WTC11 (cell line): ENCODE data around the gene CORIN. TPM values are rescaled to one million over a fixed set of nuclear protein-coding genes. Genes with fewer than 3 reads are reported as not detected.

ENCODE experiments used
- ATAC-seq: fragments of 200-7000 bp; cut with Tn5 transposase; 2 replicates; pipeline ENCODE4 v1.10.0; 2021; ENCODE audit warnings: mild to moderate bottlenecking, moderate library complexity
- CTCF ChIA-PET: fragments of 300-600 bp; sonication (Branson Sonifier 250); formaldehyde crosslinking; loops from one replicate; lab custom pipeline; 2021; ENCODE audit warnings: antibody characterized with exemption; lab: Charles Lee
- POLR2A ChIA-PET: fragments of 350-600 bp; sonication (Branson Sonifier 250); formaldehyde crosslinking; loops from one replicate; lab custom pipeline; 2021; ENCODE audit warnings: antibody characterized with exemption; lab: Charles Lee
- DNase-seq: peaks from one replicate; pipeline ENCODE4 v3.0.0; 2021; ENCODE audit warnings: low spot score
- H3K27ac Mint-ChIP-seq: 2 replicates; pipeline ENCODE4 v1.8.0; 2021; ENCODE audit warnings: mixed read lengths
- H3K27me3 Mint-ChIP-seq: 2 replicates; pipeline ENCODE4 v1.8.0; 2021; ENCODE audit warnings: low read depth, mild to moderate bottlenecking, moderate library complexity, mixed read lengths
- H3K36me3 Mint-ChIP-seq: 2 replicates; pipeline ENCODE4 v1.8.0; 2021; ENCODE audit warnings: mixed read lengths
- H3K4me1 Mint-ChIP-seq: 2 replicates; pipeline ENCODE4 v1.8.0; 2022; ENCODE audit warnings: mixed read lengths
- H3K4me3 Mint-ChIP-seq: 2 replicates; pipeline ENCODE4 v1.8.0; 2021; ENCODE audit warnings: mild to moderate bottlenecking, moderate library complexity, mixed read lengths
- H3K9me3 Mint-ChIP-seq: 2 replicates; pipeline ENCODE4 v1.8.0; 2021; ENCODE audit warnings: mixed read lengths
- AR ChIP-seq: fragments of 250-450 bp; sonication (Bioruptor Pico); IDR thresholded peaks from 2 replicates; pipeline ENCODE4 v1.9.0; 2021; ENCODE audit warnings: mild to moderate bottlenecking
- CTCF ChIP-seq: fragments of 200-600 bp; IDR thresholded peaks from 2 replicates; pipeline ENCODE4 v1.8.0; 2022; ENCODE audit warnings: antibody characterized with exemption
- FOXJ3 ChIP-seq: sonication (generic); formaldehyde crosslinking; IDR thresholded peaks from 2 replicates; pipeline ENCODE4 v1.9.0; 2021; ENCODE audit warnings: missing genetic modification reagents, mild to moderate bottlenecking, borderline replicate concordance
- FOXK1 ChIP-seq: sonication (generic); formaldehyde crosslinking; IDR thresholded peaks from 2 replicates; pipeline ENCODE4 v1.8.0; 2022; ENCODE audit warnings: mild to moderate bottlenecking, moderate library complexity, missing genetic modification reagents
- FOXP1 ChIP-seq: sonication (generic); formaldehyde crosslinking; IDR thresholded peaks from 2 replicates; pipeline ENCODE4 v1.8.0; 2022; ENCODE audit warnings: missing genetic modification reagents, mild to moderate bottlenecking, moderate library complexity, borderline replicate concordance
- GTF2I ChIP-seq: fragments of 250-450 bp; sonication (Bioruptor Pico); conservative IDR thresholded peaks from 2 replicates; pipeline ENCODE4 v1.4.0; 2021; ENCODE audit warnings: mild to moderate bottlenecking
- JAZF1 ChIP-seq: fragments of 250-450 bp; sonication (Bioruptor Pico); IDR thresholded peaks from 2 replicates; pipeline ENCODE4 v1.9.0; 2021; ENCODE audit warnings: moderate library complexity, mild to moderate bottlenecking, inconsistent platforms
- NR3C1 ChIP-seq: sonication (generic); formaldehyde crosslinking; conservative IDR thresholded peaks from 2 replicates; pipeline ENCODE4 v1.8.1; 2023; ENCODE audit warnings: low read depth, mild to moderate bottlenecking, missing genetic modification reagents
- RELA ChIP-seq: sonication (generic); formaldehyde crosslinking; IDR thresholded peaks from 2 replicates; pipeline ENCODE4 v1.8.1; 2022; ENCODE audit warnings: missing genetic modification reagents, mild to moderate bottlenecking, borderline replicate concordance
- SP1 ChIP-seq: sonication (generic); formaldehyde crosslinking; conservative IDR thresholded peaks from 2 replicates; pipeline ENCODE4 v1.8.1; 2022; ENCODE audit warnings: missing genetic modification reagents
- STAT6 ChIP-seq: sonication (generic); formaldehyde crosslinking; conservative IDR thresholded peaks from 2 replicates; pipeline ENCODE4 v1.8.1; 2023; ENCODE audit warnings: mild to moderate bottlenecking, low read depth, missing genetic modification reagents, moderate library complexity
- TEAD4 ChIP-seq: sonication (generic); formaldehyde crosslinking; IDR thresholded peaks from 2 replicates; pipeline ENCODE4 v1.8.0; 2022; ENCODE audit warnings: mild to moderate bottlenecking, missing genetic modification reagents
- ZNF512 ChIP-seq: sonication (generic); formaldehyde crosslinking; IDR thresholded peaks from 2 replicates; pipeline ENCODE4 v1.8.1; 2022; ENCODE audit warnings: missing genetic modification reagents, borderline replicate concordance
- total RNA-seq: library from RNA; stranded (reverse); gene quantifications from 3 replicates; pipeline ENCODE4 v1.2.3, GENCODE V29; 2021
- TF ChIP-seq, protein P1 (sequence below): sonication (generic); formaldehyde crosslinking; IDR thresholded peaks from 2 replicates; pipeline ENCODE4 v1.8.1; 2023; ENCODE audit warnings: mild to moderate bottlenecking, missing genetic modification reagents
- TF ChIP-seq, protein P2 (sequence below): sonication (generic); formaldehyde crosslinking; IDR thresholded peaks from 2 replicates; pipeline ENCODE4 v1.8.1; 2023; ENCODE audit warnings: mild to moderate bottlenecking, missing genetic modification reagents
- TF ChIP-seq, protein P3 (sequence below): sonication (generic); formaldehyde crosslinking; IDR thresholded peaks from 2 replicates; pipeline ENCODE4 v1.8.1; 2022; ENCODE audit warnings: low read depth, mild to moderate bottlenecking, moderate library complexity, missing genetic modification reagents, borderline replicate concordance

The CORIN gene
- total RNA-seq, 1 experiment from 2014 or later = 0.33 TPM

DNA sequence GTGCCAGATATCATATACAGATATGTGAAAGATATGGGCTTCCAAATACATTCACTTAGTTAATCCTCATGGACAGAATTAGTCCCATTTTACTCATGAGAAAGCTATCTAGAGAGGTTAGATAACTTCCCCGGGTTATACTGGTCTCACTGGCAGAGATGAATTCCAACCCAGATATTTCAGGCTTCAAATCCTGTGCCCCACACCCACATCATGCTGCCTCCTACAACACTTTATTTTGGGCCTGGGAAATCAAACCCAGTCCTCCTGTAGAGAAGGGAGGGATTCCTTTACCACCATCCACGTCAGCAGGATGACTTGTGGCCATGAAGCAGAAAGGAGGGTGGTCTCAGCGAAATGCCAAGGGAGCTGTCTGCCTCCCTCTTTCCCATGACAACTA, 239.0 kb downstream of the CORIN start:
- no peaks in the 10 kb centered on the region for H3K27me3 Mint-ChIP-seq
- POLR2A ChIA-PET = no interaction called here
- peaks cover 5% of the 10 kb centered on the region for H3K9me3 Mint-ChIP-seq
- no peak overlapping the region for H3K4me3 Mint-ChIP-seq
- CTCF ChIA-PET = no interaction called here
- no peaks in the 10 kb centered on the region for H3K4me1 Mint-ChIP-seq
- DNase-seq (no peak), ATAC-seq (no peak)
- H3K27ac Mint-ChIP-seq = no peak overlapping the region
- TF ChIP-seq, protein P1, sequence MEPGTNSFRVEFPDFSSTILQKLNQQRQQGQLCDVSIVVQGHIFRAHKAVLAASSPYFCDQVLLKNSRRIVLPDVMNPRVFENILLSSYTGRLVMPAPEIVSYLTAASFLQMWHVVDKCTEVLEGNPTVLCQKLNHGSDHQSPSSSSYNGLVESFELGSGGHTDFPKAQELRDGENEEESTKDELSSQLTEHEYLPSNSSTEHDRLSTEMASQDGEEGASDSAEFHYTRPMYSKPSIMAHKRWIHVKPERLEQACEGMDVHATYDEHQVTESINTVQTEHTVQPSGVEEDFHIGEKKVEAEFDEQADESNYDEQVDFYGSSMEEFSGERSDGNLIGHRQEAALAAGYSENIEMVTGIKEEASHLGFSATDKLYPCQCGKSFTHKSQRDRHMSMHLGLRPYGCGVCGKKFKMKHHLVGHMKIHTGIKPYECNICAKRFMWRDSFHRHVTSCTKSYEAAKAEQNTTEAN = no peak
- no peak for TF ChIP-seq SP1 (CRISPR knock-in tag)
- no peak for TF ChIP-seq AR (CRISPR knock-in tag)
- TF ChIP-seq, protein P2, sequence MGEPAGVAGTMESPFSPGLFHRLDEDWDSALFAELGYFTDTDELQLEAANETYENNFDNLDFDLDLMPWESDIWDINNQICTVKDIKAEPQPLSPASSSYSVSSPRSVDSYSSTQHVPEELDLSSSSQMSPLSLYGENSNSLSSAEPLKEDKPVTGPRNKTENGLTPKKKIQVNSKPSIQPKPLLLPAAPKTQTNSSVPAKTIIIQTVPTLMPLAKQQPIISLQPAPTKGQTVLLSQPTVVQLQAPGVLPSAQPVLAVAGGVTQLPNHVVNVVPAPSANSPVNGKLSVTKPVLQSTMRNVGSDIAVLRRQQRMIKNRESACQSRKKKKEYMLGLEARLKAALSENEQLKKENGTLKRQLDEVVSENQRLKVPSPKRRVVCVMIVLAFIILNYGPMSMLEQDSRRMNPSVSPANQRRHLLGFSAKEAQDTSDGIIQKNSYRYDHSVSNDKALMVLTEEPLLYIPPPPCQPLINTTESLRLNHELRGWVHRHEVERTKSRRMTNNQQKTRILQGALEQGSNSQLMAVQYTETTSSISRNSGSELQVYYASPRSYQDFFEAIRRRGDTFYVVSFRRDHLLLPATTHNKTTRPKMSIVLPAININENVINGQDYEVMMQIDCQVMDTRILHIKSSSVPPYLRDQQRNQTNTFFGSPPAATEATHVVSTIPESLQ (CRISPR knock-in tag) = no peak
- no peak for TF ChIP-seq ZNF512 (CRISPR knock-in tag)
- no peak for TF ChIP-seq FOXJ3
- TF ChIP-seq CTCF = no peak
- TF ChIP-seq NR3C1 (CRISPR knock-in tag) = no peak
- TF ChIP-seq RELA = no peak
- TF ChIP-seq GTF2I (CRISPR knock-in tag) = no peak
- H3K36me3 Mint-ChIP-seq = no peaks in the 10 kb centered on the region

GRCh38 chr4:47598320-47598719, 239.5 kb downstream of the CORIN start:
- no peak for ATAC-seq
- no peak for DNase-seq
- H3K4me3 Mint-ChIP-seq = no peak overlapping the region
- no peak overlapping the region for H3K27ac Mint-ChIP-seq
- no peaks in the 10 kb centered on the region for H3K36me3 Mint-ChIP-seq
- H3K9me3 Mint-ChIP-seq = peaks cover 3% of the 10 kb centered on the region
- no peaks in the 10 kb centered on the region for H3K4me1 Mint-ChIP-seq
- CTCF ChIA-PET = no interaction called here
- TF ChIP-seq STAT6 (CRISPR knock-in tag) (no peak), FOXK1 (CRISPR knock-in tag) (no peak), JAZF1 (no peak), TEAD4 (CRISPR knock-in tag) (no peak), FOXP1 (CRISPR knock-in tag) (no peak)
- TF ChIP-seq, protein P3, sequence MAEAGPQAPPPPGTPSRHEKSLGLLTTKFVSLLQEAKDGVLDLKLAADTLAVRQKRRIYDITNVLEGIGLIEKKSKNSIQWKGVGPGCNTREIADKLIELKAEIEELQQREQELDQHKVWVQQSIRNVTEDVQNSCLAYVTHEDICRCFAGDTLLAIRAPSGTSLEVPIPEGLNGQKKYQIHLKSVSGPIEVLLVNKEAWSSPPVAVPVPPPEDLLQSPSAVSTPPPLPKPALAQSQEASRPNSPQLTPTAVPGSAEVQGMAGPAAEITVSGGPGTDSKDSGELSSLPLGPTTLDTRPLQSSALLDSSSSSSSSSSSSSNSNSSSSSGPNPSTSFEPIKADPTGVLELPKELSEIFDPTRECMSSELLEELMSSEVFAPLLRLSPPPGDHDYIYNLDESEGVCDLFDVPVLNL = no peak
- no peaks in the 10 kb centered on the region for H3K27me3 Mint-ChIP-seq
- POLR2A ChIA-PET = no interaction called here
